ENCODE measurements around the gene WARS2.

WARS2 gene

GRCh38 chr1:119071321-119071720, 69.1 kb downstream of the WARS2 start:
- TF ChIP-seq ZFX (IDR thresholded peaks at IDR 0.05) (no peak), CTCF (conservative IDR thresholded peaks at IDR 0.05) (no peak)
- no peak overlapping the region for H3K27ac ChIP-seq

- no peak for TF ChIP-seq ZFX (IDR thresholded peaks at IDR 0.05)
- no peak for TF ChIP-seq CTCF (conservative IDR thresholded peaks at IDR 0.05)
- no peak overlapping the region for H3K27ac ChIP-seq
Measured at GRCh38 chr1:119069682-119070081, 70.8 kb downstream of the WARS2 start.

- H3K27ac ChIP-seq, result no peak overlapping the region
- TF ChIP-seq ZFX (IDR thresholded peaks at IDR 0.05), result no peak
- no peak for TF ChIP-seq CTCF (conservative IDR thresholded peaks at IDR 0.05)
Measured at GRCh38 chr1:119068427-119068826, 72.0 kb downstream of the WARS2 start.

GRCh38 chr1:119061700-119062099, 78.8 kb downstream of the WARS2 start:
- no peak for TF ChIP-seq ZFX (IDR thresholded peaks at IDR 0.05)
- no peak for TF ChIP-seq CTCF (conservative IDR thresholded peaks at IDR 0.05)
- H3K27ac ChIP-seq, result no peak overlapping the region

GRCh38 chr1:119055568-119055967, 84.9 kb downstream of the WARS2 start:
- H3K27ac ChIP-seq, result no peak overlapping the region
- TF ChIP-seq ZFX (IDR thresholded peaks at IDR 0.05) (no peak), CTCF (conservative IDR thresholded peaks at IDR 0.05) (no peak)

- TF ChIP-seq CTCF (conservative IDR thresholded peaks at IDR 0.05) (no peak), ZFX (IDR thresholded peaks at IDR 0.05) (no peak)
Measured at GRCh38 chr1:119053917-119054316, 86.5 kb downstream of the WARS2 start.

GRCh38 chr1:119052267-119052666, 88.2 kb downstream of the WARS2 start:
- no peak for TF ChIP-seq CTCF (conservative IDR thresholded peaks at IDR 0.05)
- TF ChIP-seq ZFX (IDR thresholded peaks at IDR 0.05), result no peak
- H3K27ac ChIP-seq, result no peak overlapping the region

More at GRCh38 chr1:119053917-119054316, 86.5 kb downstream of the WARS2 start:
- no peak overlapping the region for H3K27ac ChIP-seq
